SK-N-SH treated with all-trans-retinoic acid at 6 μM for 48 hours (cell line): Measurements from ENCODE around the gene SIDT1.

Experiments
- ATAC-seq: fragments of 200-7000 bp; cut with Tn5 transposase; 3 replicates; pipeline ENCODE4 v1.9.1; 2020; ENCODE audit warnings: mild to moderate bottlenecking, moderate library complexity
- ARNTL ChIP-seq: fragments of 450-650 bp; formaldehyde crosslinking; IDR thresholded peaks from 2 replicates; pipeline ENCODE4 v1.5.0; 2020; ENCODE audit warnings: low read depth, mild to moderate bottlenecking, moderate library complexity, borderline replicate concordance
- BACH2 ChIP-seq: fragments of 250-450 bp; sonication (Bioruptor Pico); IDR thresholded peaks from 2 replicates; pipeline ENCODE4 v1.9.0; 2021; ENCODE audit warnings: mild to moderate bottlenecking, borderline replicate concordance
- CSDC2 ChIP-seq: fragments of 250-450 bp; sonication (Bioruptor Pico); IDR thresholded peaks from 2 replicates; pipeline ENCODE4 v1.5.0; 2020; ENCODE audit warnings: mild to moderate bottlenecking, moderate library complexity
- ESRRG ChIP-seq: fragments of 250-450 bp; sonication (Bioruptor Pico); IDR thresholded peaks from 2 replicates; pipeline ENCODE4 v1.6.1; 2021; ENCODE audit warnings: mild to moderate bottlenecking
- GLIS3 ChIP-seq: fragments of 250-450 bp; sonication (Bioruptor Pico); IDR thresholded peaks from 2 replicates; pipeline ENCODE4 v1.5.0; 2020; ENCODE audit warnings: mild to moderate bottlenecking, moderate library complexity
- ISL1 ChIP-seq: fragments of 250-450 bp; sonication (Bioruptor Pico); IDR thresholded peaks from 2 replicates; pipeline ENCODE4 v2.1.2; 2022; ENCODE audit warnings: mild to moderate bottlenecking, moderate library complexity
- PPARA ChIP-seq: fragments of 250-450 bp; sonication (Bioruptor Pico); IDR thresholded peaks from 2 replicates; pipeline ENCODE4 v1.5.0; 2020; ENCODE audit warnings: mild to moderate bottlenecking, borderline replicate concordance
- RARB ChIP-seq: fragments of 250-450 bp; sonication (Bioruptor Pico); IDR thresholded peaks from 2 replicates; pipeline ENCODE4 v1.8.0; 2021; ENCODE audit warnings: mild to moderate bottlenecking, moderate library complexity
- SNAI2 ChIP-seq: fragments of 250-450 bp; sonication (Bioruptor Pico); IDR thresholded peaks from 2 replicates; pipeline ENCODE4 v1.5.0; 2020; ENCODE audit warnings: mild to moderate bottlenecking, moderate library complexity
- TCF4 ChIP-seq: fragments of 250-450 bp; sonication (Bioruptor Pico); IDR thresholded peaks from 2 replicates; pipeline ENCODE4 v1.8.0; 2021; ENCODE audit warnings: mild to moderate bottlenecking, moderate library complexity, borderline replicate concordance
- TOX ChIP-seq: fragments of 250-450 bp; sonication (Bioruptor Pico); IDR thresholded peaks from 2 replicates; pipeline ENCODE4 v1.8.0; 2021; ENCODE audit warnings: mild to moderate bottlenecking, moderate library complexity, borderline replicate concordance
- ZC3H10 ChIP-seq: fragments of 250-450 bp; sonication (Bioruptor Pico); IDR thresholded peaks from 2 replicates; pipeline ENCODE4 v1.5.1; 2021; ENCODE audit warnings: mild to moderate bottlenecking, moderate library complexity
- ZFP3 ChIP-seq: fragments of 250-450 bp; sonication (Bioruptor Pico); IDR thresholded peaks from 2 replicates; pipeline ENCODE4 v1.5.0; 2020; ENCODE audit warnings: mild to moderate bottlenecking, moderate library complexity
- ZFP30 ChIP-seq: fragments of 450-650 bp; formaldehyde crosslinking; IDR thresholded peaks from 2 replicates; pipeline ENCODE4 v1.5.0; 2022; ENCODE audit warnings: mild to moderate bottlenecking, moderate library complexity
- ZNF565 ChIP-seq: fragments of 450-650 bp; formaldehyde crosslinking; conservative IDR thresholded peaks from 2 replicates; pipeline ENCODE4 v1.5.0; 2020; ENCODE audit warnings: low read depth, mild to moderate bottlenecking, moderate library complexity
- ZNF70 ChIP-seq: fragments of 450-650 bp; formaldehyde crosslinking; IDR thresholded peaks from 2 replicates; pipeline ENCODE4 v1.5.0; 2020; ENCODE audit warnings: mild to moderate bottlenecking, moderate library complexity
- ZNF8 ChIP-seq: fragments of 450-650 bp; formaldehyde crosslinking; IDR thresholded peaks from 2 replicates; pipeline ENCODE4 v1.5.0; 2020; ENCODE audit warnings: mild to moderate bottlenecking, moderate library complexity
- TF ChIP-seq, protein P1 (sequence below): fragments of 250-450 bp; sonication (Bioruptor Pico); IDR thresholded peaks from 2 replicates; pipeline ENCODE4 v1.5.0; 2020; ENCODE audit warnings: mild to moderate bottlenecking, moderate library complexity
- TF ChIP-seq, protein P2 (sequence below): fragments of 250-450 bp; sonication (Bioruptor Pico); IDR thresholded peaks from 2 replicates; pipeline ENCODE4 v1.8.0; 2021; ENCODE audit warnings: low read depth, mild to moderate bottlenecking, moderate library complexity, borderline replicate concordance
- TF ChIP-seq, protein P3 (sequence below): fragments of 250-450 bp; sonication (Bioruptor Pico); IDR thresholded peaks from 2 replicates; pipeline ENCODE4 v1.5.1; 2020; ENCODE audit warnings: low read depth, mild to moderate bottlenecking, moderate library complexity
- TF ChIP-seq, protein P4 (sequence below): fragments of 250-450 bp; sonication (Bioruptor Pico); IDR thresholded peaks from 2 replicates; pipeline ENCODE4 v1.8.0; 2020; ENCODE audit warnings: mild to moderate bottlenecking, moderate library complexity, borderline replicate concordance

Gene SIDT1

DNA sequence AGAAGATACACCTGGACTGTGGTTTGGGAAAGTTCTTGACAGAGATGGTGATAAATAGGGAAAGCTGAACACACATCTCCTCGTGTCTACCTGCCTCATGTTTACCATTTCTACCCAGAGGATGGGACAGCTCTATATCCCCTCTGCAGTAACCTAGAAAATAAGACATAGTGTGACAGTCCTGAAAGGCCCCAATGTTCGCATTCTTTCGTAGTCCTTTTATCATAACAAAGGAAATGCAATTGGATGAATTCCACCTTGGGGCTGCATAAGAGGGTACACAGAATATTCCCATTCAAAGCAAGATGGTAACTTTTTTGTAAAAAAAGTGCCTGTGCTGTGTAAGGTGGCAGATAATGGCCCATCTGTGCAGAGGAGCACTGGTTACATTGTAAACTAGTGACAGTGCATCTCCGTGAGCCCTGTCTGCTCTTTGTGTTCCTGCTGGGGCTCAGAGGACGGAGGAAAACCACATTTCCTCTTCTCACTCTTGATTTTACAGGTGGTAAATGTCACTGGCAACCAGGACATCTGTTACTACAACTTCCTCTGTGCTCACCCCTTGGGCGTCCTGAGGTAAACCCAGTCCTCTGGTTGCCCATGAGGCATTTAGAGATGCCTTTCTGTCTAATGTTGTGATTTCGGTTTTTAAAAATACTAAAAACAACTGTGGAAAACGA, 74.3 kb downstream of the SIDT1 start:
- TF ChIP-seq CSDC2 (CRISPR knock-in tag) (no peak), ZNF8 (CRISPR knock-in tag) (no peak), ZFP3 (no peak), SNAI2 (CRISPR knock-in tag) (no peak), RARB (no peak), ARNTL (CRISPR knock-in tag) (no peak)
- TF ChIP-seq, protein P1, sequence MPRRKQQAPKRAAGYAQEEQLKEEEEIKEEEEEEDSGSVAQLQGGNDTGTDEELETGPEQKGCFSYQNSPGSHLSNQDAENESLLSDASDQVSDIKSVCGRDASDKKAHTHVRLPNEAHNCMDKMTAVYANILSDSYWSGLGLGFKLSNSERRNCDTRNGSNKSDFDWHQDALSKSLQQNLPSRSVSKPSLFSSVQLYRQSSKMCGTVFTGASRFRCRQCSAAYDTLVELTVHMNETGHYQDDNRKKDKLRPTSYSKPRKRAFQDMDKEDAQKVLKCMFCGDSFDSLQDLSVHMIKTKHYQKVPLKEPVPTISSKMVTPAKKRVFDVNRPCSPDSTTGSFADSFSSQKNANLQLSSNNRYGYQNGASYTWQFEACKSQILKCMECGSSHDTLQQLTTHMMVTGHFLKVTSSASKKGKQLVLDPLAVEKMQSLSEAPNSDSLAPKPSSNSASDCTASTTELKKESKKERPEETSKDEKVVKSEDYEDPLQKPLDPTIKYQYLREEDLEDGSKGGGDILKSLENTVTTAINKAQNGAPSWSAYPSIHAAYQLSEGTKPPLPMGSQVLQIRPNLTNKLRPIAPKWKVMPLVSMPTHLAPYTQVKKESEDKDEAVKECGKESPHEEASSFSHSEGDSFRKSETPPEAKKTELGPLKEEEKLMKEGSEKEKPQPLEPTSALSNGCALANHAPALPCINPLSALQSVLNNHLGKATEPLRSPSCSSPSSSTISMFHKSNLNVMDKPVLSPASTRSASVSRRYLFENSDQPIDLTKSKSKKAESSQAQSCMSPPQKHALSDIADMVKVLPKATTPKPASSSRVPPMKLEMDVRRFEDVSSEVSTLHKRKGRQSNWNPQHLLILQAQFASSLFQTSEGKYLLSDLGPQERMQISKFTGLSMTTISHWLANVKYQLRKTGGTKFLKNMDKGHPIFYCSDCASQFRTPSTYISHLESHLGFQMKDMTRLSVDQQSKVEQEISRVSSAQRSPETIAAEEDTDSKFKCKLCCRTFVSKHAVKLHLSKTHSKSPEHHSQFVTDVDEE (CRISPR knock-in tag) = no peak
- TF ChIP-seq, protein P2, sequence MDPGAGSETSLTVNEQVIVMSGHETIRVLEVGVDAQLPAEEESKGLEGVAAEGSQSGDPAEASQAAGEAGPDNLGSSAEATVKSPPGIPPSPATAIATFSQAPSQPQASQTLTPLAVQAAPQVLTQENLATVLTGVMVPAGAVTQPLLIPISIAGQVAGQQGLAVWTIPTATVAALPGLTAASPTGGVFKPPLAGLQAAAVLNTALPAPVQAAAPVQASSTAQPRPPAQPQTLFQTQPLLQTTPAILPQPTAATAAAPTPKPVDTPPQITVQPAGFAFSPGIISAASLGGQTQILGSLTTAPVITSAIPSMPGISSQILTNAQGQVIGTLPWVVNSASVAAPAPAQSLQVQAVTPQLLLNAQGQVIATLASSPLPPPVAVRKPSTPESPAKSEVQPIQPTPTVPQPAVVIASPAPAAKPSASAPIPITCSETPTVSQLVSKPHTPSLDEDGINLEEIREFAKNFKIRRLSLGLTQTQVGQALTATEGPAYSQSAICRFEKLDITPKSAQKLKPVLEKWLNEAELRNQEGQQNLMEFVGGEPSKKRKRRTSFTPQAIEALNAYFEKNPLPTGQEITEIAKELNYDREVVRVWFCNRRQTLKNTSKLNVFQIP = no peak
- TF ChIP-seq, all 23 proteins: peak for 0
- ATAC-seq = no peak

DNA sequence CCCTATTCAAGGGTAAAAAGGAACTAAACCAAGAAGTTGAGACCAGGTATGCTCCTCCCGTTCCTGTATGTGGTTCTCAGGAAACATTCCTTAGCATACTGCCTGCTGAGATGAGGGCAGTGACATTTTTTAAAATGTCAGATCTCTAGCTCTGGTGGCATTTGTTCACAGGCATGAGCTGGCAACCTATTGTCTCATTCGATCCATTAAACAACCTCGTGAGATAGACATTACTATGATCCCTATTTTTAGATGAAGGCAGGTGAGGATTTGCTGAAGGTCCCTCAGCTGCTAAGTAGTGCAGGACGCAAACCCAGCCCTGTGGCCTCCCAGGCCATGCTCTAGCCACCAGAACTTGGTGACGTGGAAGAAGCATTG, 74.9 kb downstream of the SIDT1 start:
- no peak for ATAC-seq
- TF ChIP-seq PPARA (CRISPR knock-in tag) = no peak
- no peak for TF ChIP-seq RARB
- TF ChIP-seq, protein P1 (CRISPR knock-in tag) = no peak
- TF ChIP-seq ARNTL (CRISPR knock-in tag) = no peak
- TF ChIP-seq ZNF565 = no peak

DNA sequence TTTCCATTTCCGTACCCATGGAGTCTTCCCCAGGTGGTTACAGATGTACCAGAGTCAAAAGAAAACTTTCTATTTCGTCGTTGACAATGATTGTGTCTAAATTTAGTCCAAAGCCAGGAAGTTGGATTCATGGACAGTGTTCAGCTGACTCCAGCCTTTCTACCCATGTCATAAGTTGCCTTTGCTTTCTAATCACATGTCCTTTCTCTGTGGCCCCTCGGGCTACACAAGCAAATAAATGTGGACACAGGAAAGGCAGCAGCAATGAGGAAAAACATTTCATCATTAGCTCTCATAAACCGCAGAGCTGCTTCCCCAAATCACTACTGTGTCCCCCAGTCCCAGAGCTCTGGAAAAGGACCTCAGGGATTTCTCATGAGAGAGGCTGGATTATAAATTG, 82.0 kb downstream of the SIDT1 start:
- ATAC-seq = no peak
- TF ChIP-seq PPARA (CRISPR knock-in tag) (no peak), ZFP30 (CRISPR knock-in tag) (no peak), SNAI2 (CRISPR knock-in tag) (no peak), RARB (no peak), ESRRG (CRISPR knock-in tag) (no peak), GLIS3 (CRISPR knock-in tag) (no peak), TOX (CRISPR knock-in tag) (no peak), ISL1 (no peak), ZNF70 (CRISPR knock-in tag) (no peak), ARNTL (CRISPR knock-in tag) (no peak), ZNF565 (no peak), ZC3H10 (no peak), BACH2 (CRISPR knock-in tag) (no peak), CSDC2 (CRISPR knock-in tag) (no peak), ZNF8 (CRISPR knock-in tag) (no peak), TCF4 (CRISPR knock-in tag) (no peak)
- TF ChIP-seq, protein P3, sequence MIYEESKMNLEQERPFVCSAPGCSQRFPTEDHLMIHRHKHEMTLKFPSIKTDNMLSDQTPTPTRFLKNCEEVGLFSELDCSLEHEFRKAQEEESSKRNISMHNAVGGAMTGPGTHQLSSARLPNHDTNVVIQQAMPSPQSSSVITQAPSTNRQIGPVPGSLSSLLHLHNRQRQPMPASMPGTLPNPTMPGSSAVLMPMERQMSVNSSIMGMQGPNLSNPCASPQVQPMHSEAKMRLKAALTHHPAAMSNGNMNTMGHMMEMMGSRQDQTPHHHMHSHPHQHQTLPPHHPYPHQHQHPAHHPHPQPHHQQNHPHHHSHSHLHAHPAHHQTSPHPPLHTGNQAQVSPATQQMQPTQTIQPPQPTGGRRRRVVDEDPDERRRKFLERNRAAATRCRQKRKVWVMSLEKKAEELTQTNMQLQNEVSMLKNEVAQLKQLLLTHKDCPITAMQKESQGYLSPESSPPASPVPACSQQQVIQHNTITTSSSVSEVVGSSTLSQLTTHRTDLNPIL (CRISPR knock-in tag) = no peak
- TF ChIP-seq, protein P1 (CRISPR knock-in tag) = no peak
- TF ChIP-seq, protein P4, sequence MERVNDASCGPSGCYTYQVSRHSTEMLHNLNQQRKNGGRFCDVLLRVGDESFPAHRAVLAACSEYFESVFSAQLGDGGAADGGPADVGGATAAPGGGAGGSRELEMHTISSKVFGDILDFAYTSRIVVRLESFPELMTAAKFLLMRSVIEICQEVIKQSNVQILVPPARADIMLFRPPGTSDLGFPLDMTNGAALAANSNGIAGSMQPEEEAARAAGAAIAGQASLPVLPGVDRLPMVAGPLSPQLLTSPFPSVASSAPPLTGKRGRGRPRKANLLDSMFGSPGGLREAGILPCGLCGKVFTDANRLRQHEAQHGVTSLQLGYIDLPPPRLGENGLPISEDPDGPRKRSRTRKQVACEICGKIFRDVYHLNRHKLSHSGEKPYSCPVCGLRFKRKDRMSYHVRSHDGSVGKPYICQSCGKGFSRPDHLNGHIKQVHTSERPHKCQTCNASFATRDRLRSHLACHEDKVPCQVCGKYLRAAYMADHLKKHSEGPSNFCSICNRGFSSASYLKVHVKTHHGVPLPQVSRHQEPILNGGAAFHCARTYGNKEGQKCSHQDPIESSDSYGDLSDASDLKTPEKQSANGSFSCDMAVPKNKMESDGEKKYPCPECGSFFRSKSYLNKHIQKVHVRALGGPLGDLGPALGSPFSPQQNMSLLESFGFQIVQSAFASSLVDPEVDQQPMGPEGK (CRISPR knock-in tag) = no peak
- TF ChIP-seq, protein P2 = no peak
